Measurements from ENCODE around the gene SLC6A4. TPM values are rescaled to one million over a fixed set of nuclear protein-coding genes. Genes with fewer than 3 reads are reported as not detected.

Gene SLC6A4
- not detected in 2 replicates for total RNA-seq

DNA sequence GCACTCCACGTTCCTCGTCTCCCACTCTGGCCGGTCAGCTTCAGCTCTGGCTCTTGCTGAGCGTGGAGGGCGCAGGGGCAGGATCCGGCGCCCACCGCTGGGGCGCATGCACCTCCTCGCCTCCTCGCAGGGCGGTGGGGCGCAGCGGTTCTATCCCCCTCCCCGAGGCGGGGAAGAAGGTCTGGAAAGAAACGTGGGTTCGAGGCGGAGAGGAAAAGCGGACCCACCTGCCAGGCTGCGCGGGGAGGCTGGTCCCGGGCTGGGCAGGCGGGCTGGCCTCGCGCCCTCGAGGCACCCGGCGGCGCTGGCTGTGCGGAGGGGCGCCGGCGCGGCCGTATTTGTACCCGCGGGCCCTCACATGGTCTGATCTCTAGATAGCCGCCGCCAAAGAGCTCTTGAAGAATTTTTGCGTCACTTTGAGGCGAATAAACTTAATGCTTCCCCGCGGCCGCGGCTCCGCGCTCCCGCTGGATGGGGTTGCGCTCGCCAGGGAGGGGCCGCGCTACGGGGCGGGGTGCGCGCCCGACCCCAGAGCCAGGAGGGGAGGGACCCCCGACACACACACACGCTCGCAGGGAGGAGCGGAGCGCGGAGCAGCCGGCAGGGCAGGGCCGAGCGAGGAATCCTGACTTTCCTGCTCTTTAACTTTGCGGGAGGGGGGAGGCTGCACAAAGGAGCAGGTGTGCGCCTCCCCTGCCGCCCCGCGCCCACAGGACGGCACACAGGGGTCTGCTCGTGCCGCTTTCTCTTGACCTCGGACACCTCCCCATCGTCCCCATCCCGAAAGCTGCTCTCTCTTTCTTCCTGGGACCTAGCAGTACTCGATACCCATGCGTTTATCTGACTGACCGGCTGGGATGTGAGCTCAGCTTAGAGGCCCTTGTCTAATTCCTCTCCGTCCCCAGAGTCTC lies at the start of gene SLC6A4:
Gene SLC6A4, minus strand, starts transcription at position 312 of the 911 bp plus-strand sequence. CDS start 13,739 bp downstream, outside the sequence.

Small RNA genes within 50 kb of the gene (small RNA-seq; reads per million reads assigned to genes)
- 8.5 reads per million, percentile 93 among the genes with 10 or more reads in this experiment for gene RF00154

Other genes with a start within 250 kb of the SLC6A4 start
- 13.0 and 14.2 TPM in 2 replicates for gene NSRP1, start 118.9 kb downstream of the SLC6A4 start, total RNA-seq
- 30.2 and 38.8 TPM in 2 replicates for gene BLMH, start 56.2 kb upstream of the SLC6A4 start, total RNA-seq
- not detected in 2 replicates for gene TMIGD1, start 98.4 kb upstream of the SLC6A4 start, total RNA-seq
- 130 and 167 TPM in 2 replicates for gene CPD, start 143.2 kb upstream of the SLC6A4 start, total RNA-seq
- 28.4 and 46.5 TPM in 2 replicates for gene GOSR1, start 241.7 kb upstream of the SLC6A4 start, total RNA-seq